T47D (cell line): ENCODE results near the gene DYNC1I1.

Experiments
- DNase-seq, 2 experiments: peaks; one replicate each; pipeline versions ENCODE4 v3.0.0 to v3.0.0-alpha.2; 2011 to 2012; ENCODE audit warnings: low read depth in 1 of 2, low spot score in 1 of 2
- JUND ChIP-seq: IDR thresholded peaks from 2 replicates; pipeline ENCODE4 v1.6.1; 2012; ENCODE audit warnings: low read depth
- in situ Hi-C: cut with HindIII; loops from 2 replicates; pipeline ENCODE4 v1.10.0; 2016; ENCODE audit warnings: low sequenced_read_pairs, low pct_unique_long_range_greater_than_20kb

The DYNC1I1 gene

GRCh38 chr7:95840953-95841950 lies 68.9 kb downstream of the DYNC1I1 start:
- in situ Hi-C loops = no loop called here
- no peak for TF ChIP-seq JUND
- DNase-seq = peak in 1 of 2 experiments; percentile 27

- TF ChIP-seq JUND = no peak
- peak in 1 of 2 experiments; percentile 17 for DNase-seq
- in situ Hi-C loops = no loop called here
These were observed 70.9 kb downstream of the DYNC1I1 start for GRCh38 chr7:95843286-95843685.

GRCh38 chr7:95845007-95845406 lies 72.7 kb downstream of the DYNC1I1 start:
- in situ Hi-C loops = no loop called here
- no peak for DNase-seq
- no peak for TF ChIP-seq JUND

GRCh38 chr7:95847061-95847460 lies 74.7 kb downstream of the DYNC1I1 start:
- no peak for DNase-seq
- TF ChIP-seq JUND = no peak
- in situ Hi-C loops = no loop called here

GRCh38 chr7:95859429-95859828 lies 87.1 kb downstream of the DYNC1I1 start:
- DNase-seq = no peak
- TF ChIP-seq JUND = no peak
- in situ Hi-C loops = no loop called here

GRCh38 chr7:95861041-95861440 lies 88.7 kb downstream of the DYNC1I1 start:
- in situ Hi-C loops = no loop called here
- no peak for DNase-seq
- no peak for TF ChIP-seq JUND

GRCh38 chr7:95863623-95864022 lies 91.3 kb downstream of the DYNC1I1 start:
- in situ Hi-C loops = no loop called here
- TF ChIP-seq JUND = no peak
- DNase-seq = no peak

- TF ChIP-seq JUND = no peak
- peak; percentile 2 to 64 for DNase-seq
- in situ Hi-C loops = no loop called here
These were observed 93.5 kb downstream of the DYNC1I1 start for GRCh38 chr7:95865716-95866371.

GRCh38 chr7:95867309-95867708 lies 95.0 kb downstream of the DYNC1I1 start:
- TF ChIP-seq JUND = no peak
- DNase-seq = no peak
- in situ Hi-C loops = no loop called here

GRCh38 chr7:95871075-95871848 lies 98.9 kb downstream of the DYNC1I1 start:
- peak in 1 of 2 experiments; percentile 57 for DNase-seq
- TF ChIP-seq JUND = no peak
- in situ Hi-C loops = no loop called here

- no peak for TF ChIP-seq JUND
- DNase-seq = no peak
- in situ Hi-C loops = no loop called here
These were observed 99.5 kb downstream of the DYNC1I1 start for GRCh38 chr7:95871896-95872295.

- in situ Hi-C loops = no loop called here
- no peak for TF ChIP-seq JUND
- no peak for DNase-seq
These were observed 101.8 kb downstream of the DYNC1I1 start for GRCh38 chr7:95874129-95874528.
